ENCODE data around the gene ENOX2.
A peak's percentile ranks its signal among the peaks of the same experiment; 100 is the strongest.

The ENOX2 gene

GRCh38 chrX:130626521-130626920 lies 276.5 kb downstream of the ENOX2 start:
- DNase-seq (ENCODE audit: low read depth in 2 of 2): no peak

GRCh38 chrX:130625386-130625785 lies 277.6 kb downstream of the ENOX2 start:
- DNase-seq (ENCODE audit: low read depth in 2 of 2): no peak

- no peak for DNase-seq (ENCODE audit: low read depth in 2 of 2)
Observed at GRCh38 chrX:130623518-130623917, 279.5 kb downstream of the ENOX2 start.

GRCh38 chrX:130615941-130616340 lies 287.1 kb downstream of the ENOX2 start:
- DNase-seq (ENCODE audit: low read depth in 2 of 2): no peak

GRCh38 chrX:130607431-130607830 lies 295.6 kb downstream of the ENOX2 start:
- DNase-seq (ENCODE audit: low read depth in 2 of 2): no peak

- DNase-seq (ENCODE audit: low read depth in 2 of 2): no peak
Observed at GRCh38 chrX:130606425-130606824, 296.6 kb downstream of the ENOX2 start.

- DNase-seq (ENCODE audit: low read depth in 2 of 2): no peak
Observed at GRCh38 chrX:130604882-130605281, 298.1 kb downstream of the ENOX2 start.

GRCh38 chrX:130594453-130594916 lies 308.5 kb downstream of the ENOX2 start:
- no peak for DNase-seq (ENCODE audit: low read depth in 2 of 2)

GRCh38 chrX:130593911-130594310 lies 309.1 kb downstream of the ENOX2 start:
- DNase-seq (ENCODE audit: low read depth in 2 of 2): no peak

GRCh38 chrX:130592204-130592603 lies 310.8 kb downstream of the ENOX2 start:
- no peak for DNase-seq (ENCODE audit: low read depth in 2 of 2)

GRCh38 chrX:130578906-130579305 lies 324.1 kb downstream of the ENOX2 start:
- DNase-seq (ENCODE audit: low read depth in 2 of 2): no peak

GRCh38 chrX:130577431-130577830 lies 325.6 kb downstream of the ENOX2 start:
- DNase-seq (ENCODE audit: low read depth in 2 of 2): no peak

GRCh38 chrX:130575831-130576389 lies 327.1 kb downstream of the ENOX2 start:
- peak in 1 of 2 experiments; percentile 0 for DNase-seq (ENCODE audit: low read depth in 2 of 2)

Measured in stimulated activated CD4-positive, alpha-beta T cell treated with anti-CD3 and anti-CD28 coated beads, Interleukin-12 subunit alpha, Interleukin-12 subunit beta, amount 100 ng/mL, for 24 hours (primary cell).